Hepatocyte (in vitro differentiated cells): ENCODE results near the gene TTC7B. TPM values are rescaled to one million over a fixed set of nuclear protein-coding genes. Genes with fewer than 3 reads are reported as not detected.
A peak's percentile ranks its signal among the peaks of the same experiment; 100 is the strongest.

Experiments used
- DNase-seq: peaks from one replicate; pipeline ENCODE4 v3.0.0-alpha.2; 2016; ENCODE audit warnings: low spot score
- H2AFZ ChIP-seq: fragments of 200-600 bp; sonication (generic); 2 replicates; pipeline ENCODE4 v1.6.0; 2016; ENCODE audit warnings: antibody characterized with exemption, mild to moderate bottlenecking
- H3K27ac ChIP-seq: fragments of 200-600 bp; sonication (generic); 2 replicates; pipeline ENCODE4 v1.5.1; 2016; ENCODE audit warnings: mild to moderate bottlenecking
- H3K27me3 ChIP-seq: fragments of 200-600 bp; sonication (generic); 2 replicates; pipeline ENCODE4 v1.6.1; 2016
- H3K36me3 ChIP-seq: fragments of 200-600 bp; sonication (generic); replicated peaks from 2 replicates; pipeline ENCODE4 v1.5.1; 2016; ENCODE audit warnings: low read depth; ENCODE audit not compliant: insufficient read depth
- H3K4me1 ChIP-seq: fragments of 200-600 bp; sonication (generic); 2 replicates; pipeline ENCODE4 v1.5.1; 2016; ENCODE audit warnings: mild to moderate bottlenecking, moderate library complexity; ENCODE audit not compliant: insufficient read depth
- H3K4me2 ChIP-seq: fragments of 200-600 bp; sonication (generic); 2 replicates; pipeline ENCODE4 v1.6.0; 2016
- H3K4me3 ChIP-seq: fragments of 200-600 bp; sonication (generic); 2 replicates; pipeline ENCODE4 v1.5.1; 2016; ENCODE audit warnings: mild to moderate bottlenecking
- H3K79me2 ChIP-seq: fragments of 200-600 bp; sonication (generic); 2 replicates; pipeline ENCODE4 v1.6.0; 2017; ENCODE audit warnings: mild to moderate bottlenecking
- H3K9me2 ChIP-seq: fragments of 200-600 bp; sonication (generic); replicated peaks from 2 replicates; pipeline ENCODE4 v1.6.0; 2017; ENCODE audit warnings: mild to moderate bottlenecking; ENCODE audit not compliant: insufficient read depth
- H3K9me3 ChIP-seq: fragments of 200-600 bp; sonication (generic); 2 replicates; pipeline ENCODE4 v1.5.1; 2016; ENCODE audit warnings: low read depth, mild to moderate bottlenecking
- H4K20me1 ChIP-seq: fragments of 200-600 bp; sonication (generic); 2 replicates; pipeline ENCODE4 v1.6.0; 2016; ENCODE audit warnings: mild to moderate bottlenecking; ENCODE audit not compliant: insufficient read depth, poor library complexity, severe bottlenecking
- CTCF ChIP-seq: fragments of 200-600 bp; sonication (generic); IDR thresholded peaks from 2 replicates; pipeline ENCODE4 v1.5.1; 2016; ENCODE audit warnings: antibody characterized with exemption, mild to moderate bottlenecking; ENCODE audit not compliant: poor library complexity
- EZH2 ChIP-seq: fragments of 200-600 bp; sonication (generic); IDR thresholded peaks from 2 replicates; pipeline ENCODE4 v1.6.1; 2016; ENCODE audit warnings: antibody characterized with exemption, mild to moderate bottlenecking, borderline replicate concordance
- EZH2phosphoT487 ChIP-seq: fragments of 200-600 bp; sonication (generic); IDR thresholded peaks from one replicate; pipeline ENCODE4 v1.6.1; 2018; ENCODE audit warnings: antibody characterized with exemption, mild to moderate bottlenecking, low read depth, moderate library complexity; ENCODE audit not compliant: unreplicated experiment, severe bottlenecking
- WGBS: methylation state at CpG from one replicate; pipeline ENCODE4 v1.1.6; 2016; ENCODE audit warnings: low lambda C conversion rate; ENCODE audit errors: missing lambda C conversion rate; 5-methylcytosine and 5-hydroxymethylcytosine counted together
- polyA plus RNA-seq: library from polyadenylated mRNA; unstranded; fragments of >200 nt; fragmentation: Nextera tagmentation; extraction: Ambion mirVana; gene quantifications from 2 replicates; pipeline ENCODE4 v1.2.1, GENCODE V29; 2016
- total RNA-seq: library from RNA; depleted of rRNA; stranded (reverse); fragments of >200 nt; gene quantifications from 2 replicates; pipeline ENCODE4 v1.2.3, GENCODE V29; 2014

The TTC7B gene
- total and polyA plus RNA-seq, 2 experiments from 2014 or later, result 10.7 to 25.5 TPM

GRCh38 chr14:90517076-90517841 is 299.0 kb downstream of the TTC7B start:
- no peaks in the 10 kb centered on the region for H3K9me3 ChIP-seq
- 64% methylated on average over 15 of the region's 15 CpGs for WGBS
- peak; percentile 67 for DNase-seq
- no peaks in the 10 kb centered on the region for H3K79me2 ChIP-seq
- peak overlapping the region; percentile 73 for H3K27ac ChIP-seq
- H4K20me1 ChIP-seq, result no peaks in the 10 kb centered on the region
- H3K4me1 ChIP-seq, result peaks cover 53% of the 10 kb centered on the region
- no peaks in the 10 kb centered on the region for H3K36me3 ChIP-seq
- no peak for TF ChIP-seq EZH2
- TF ChIP-seq EZH2phosphoT487, result no peak
- TF ChIP-seq CTCF, result no peak
- no peak overlapping the region for H3K4me3 ChIP-seq
- H3K4me2 ChIP-seq, result no peak overlapping the region
- no peaks in the 10 kb centered on the region for H3K9me2 ChIP-seq
- no peaks in the 10 kb centered on the region for H3K27me3 ChIP-seq
- no peak overlapping the region for H2AFZ ChIP-seq

GRCh38 chr14:90514566-90514965 is 301.7 kb downstream of the TTC7B start:
- Histone ChIP-seq H2AFZ (no peak overlapping the region), H3K4me3 (no peak overlapping the region), H3K4me1 (peaks cover 57% of the 10 kb centered on the region), H3K79me2 (no peaks in the 10 kb centered on the region), H3K27ac (peak overlapping the region; percentile 88), H3K9me2 (no peaks in the 10 kb centered on the region), H3K36me3 (no peaks in the 10 kb centered on the region), H3K27me3 (no peaks in the 10 kb centered on the region), H4K20me1 (no peaks in the 10 kb centered on the region), H3K9me3 (no peaks in the 10 kb centered on the region), H3K4me2 (no peak overlapping the region)
- WGBS, result 97% methylated on average over 4 of the region's 4 CpGs
- TF ChIP-seq CTCF (no peak), EZH2 (no peak), EZH2phosphoT487 (no peak)
- DNase-seq, result no peak

- Histone ChIP-seq H3K27ac (peak overlapping the region; percentile 88), H4K20me1 (no peaks in the 10 kb centered on the region), H3K9me3 (no peaks in the 10 kb centered on the region), H3K79me2 (no peaks in the 10 kb centered on the region), H3K36me3 (no peaks in the 10 kb centered on the region), H3K9me2 (no peaks in the 10 kb centered on the region), H3K4me3 (no peak overlapping the region), H3K4me1 (peaks cover 61% of the 10 kb centered on the region), H3K27me3 (no peaks in the 10 kb centered on the region), H3K4me2 (peak overlapping the region; percentile 13), H2AFZ (no peak overlapping the region)
- 63% methylated on average over 15 of the region's 15 CpGs for WGBS
- DNase-seq, result peak; percentile 68
- TF ChIP-seq EZH2phosphoT487 (no peak), CTCF (no peak), EZH2 (no peak)
Measured at GRCh38 chr14:90514015-90514398, 302.2 kb downstream of the TTC7B start.
